ENCODE results near the gene CDK5. TPM values are rescaled to one million over a fixed set of nuclear protein-coding genes. Genes with fewer than 3 reads are reported as not detected.

Gene CDK5
- total RNA-seq, 1 donor from 2014 or later = 17.5 TPM

- Mint-ChIP-seq H3K27me3 (ENCODE audit: low read depth) (peaks cover 54% of the 10 kb centered on the region), H3K4me1 (peaks cover 34% of the 10 kb centered on the region), H3K4me3 (peak overlapping the region; percentile 64), H3K36me3 (peaks cover 6% of the 10 kb centered on the region), H3K9me3 (no peaks in the 10 kb centered on the region), H3K27ac (no peak overlapping the region)
- peak; percentile 16 for TF ChIP-seq CTCF (IDR thresholded peaks at IDR 0.05; ENCODE audit: unreplicated experiment)
- DNase-seq (ENCODE audit: low spot score in 2 of 2, unreplicated experiment in 2 of 2) = peak in 1 of 2 experiments; percentile 65
Measured at GRCh38 chr7:151018421-151019129, 39.1 kb downstream of the CDK5 start.

GRCh38 chr7:151017953-151018420 is 39.7 kb downstream of the CDK5 start:
- H3K36me3 Mint-ChIP-seq = peaks cover 6% of the 10 kb centered on the region
- DNase-seq (ENCODE audit: low spot score in 2 of 2, unreplicated experiment in 2 of 2) = peak; percentile 73 to 93
- H3K4me3 Mint-ChIP-seq = peak overlapping the region; percentile 64
- peaks cover 34% of the 10 kb centered on the region for H3K4me1 Mint-ChIP-seq
- peak; percentile 90 for TF ChIP-seq CTCF (IDR thresholded peaks at IDR 0.05; ENCODE audit: unreplicated experiment)
- peaks cover 52% of the 10 kb centered on the region for H3K27me3 Mint-ChIP-seq (ENCODE audit: low read depth)
- no peaks in the 10 kb centered on the region for H3K9me3 Mint-ChIP-seq
- H3K27ac Mint-ChIP-seq = no peak overlapping the region

GRCh38 chr7:151017370-151017952 is 40.2 kb downstream of the CDK5 start:
- peak overlapping the region; percentile 64 for H3K4me3 Mint-ChIP-seq
- peaks cover 6% of the 10 kb centered on the region for H3K36me3 Mint-ChIP-seq
- H3K27ac Mint-ChIP-seq = no peak overlapping the region
- no peak for DNase-seq (ENCODE audit: low spot score in 2 of 2, unreplicated experiment in 2 of 2)
- no peaks in the 10 kb centered on the region for H3K9me3 Mint-ChIP-seq
- H3K4me1 Mint-ChIP-seq = peaks cover 34% of the 10 kb centered on the region
- TF ChIP-seq CTCF (IDR thresholded peaks at IDR 0.05; ENCODE audit: unreplicated experiment) = no peak
- peaks cover 56% of the 10 kb centered on the region for H3K27me3 Mint-ChIP-seq (ENCODE audit: low read depth)

- no peak for TF ChIP-seq CTCF (IDR thresholded peaks at IDR 0.05; ENCODE audit: unreplicated experiment)
- H3K4me1 Mint-ChIP-seq = peaks cover 35% of the 10 kb centered on the region
Measured at GRCh38 chr7:151016942-151017341, 40.8 kb downstream of the CDK5 start.

GRCh38 chr7:151016505-151016904 is 41.2 kb downstream of the CDK5 start:
- Mint-ChIP-seq H3K27me3 (ENCODE audit: low read depth) (peaks cover 61% of the 10 kb centered on the region), H3K4me3 (no peak overlapping the region), H3K4me1 (peaks cover 38% of the 10 kb centered on the region), H3K9me3 (no peaks in the 10 kb centered on the region), H3K36me3 (peaks cover 6% of the 10 kb centered on the region), H3K27ac (no peak overlapping the region)
- DNase-seq (ENCODE audit: low spot score in 2 of 2, unreplicated experiment in 2 of 2) = no peak
- TF ChIP-seq CTCF (IDR thresholded peaks at IDR 0.05; ENCODE audit: unreplicated experiment) = no peak

More at GRCh38 chr7:151016942-151017341, 40.8 kb downstream of the CDK5 start:
- peaks cover 59% of the 10 kb centered on the region for H3K27me3 Mint-ChIP-seq (ENCODE audit: low read depth)
- DNase-seq (ENCODE audit: low spot score in 2 of 2, unreplicated experiment in 2 of 2) = no peak
- H3K9me3 Mint-ChIP-seq = no peaks in the 10 kb centered on the region
- no peak overlapping the region for H3K27ac Mint-ChIP-seq
- peaks cover 6% of the 10 kb centered on the region for H3K36me3 Mint-ChIP-seq
- H3K4me3 Mint-ChIP-seq = no peak overlapping the region

All from mesothelial cell of epicardium (in vitro differentiated cells).